Suprapubic skin (tissue), 3 donors: Measurements from ENCODE around the gene TBC1D1.

ENCODE experiments used
- POLR2AphosphoS5 ChIP-seq, 3 donors: sonication (generic); formaldehyde crosslinking; IDR thresholded peaks; one replicate each; pipeline ENCODE4 v1.6.1; 2017; ENCODE audit warnings: antibody characterized with exemption in 3 of 3
- TF ChIP-seq, protein P1 (sequence below), 2 donors: fragments of 200-600 bp in 1 of 2; fragments of 450-650 bp in 1 of 2; sonication (generic) in 1 of 2; IDR thresholded peaks; one replicate each; pipeline ENCODE4 v1.5.1; 2016 to 2019; ENCODE audit warnings: antibody characterized with exemption in 2 of 2, mild to moderate bottlenecking in 1 of 2, moderate library complexity in 1 of 2

DNA sequence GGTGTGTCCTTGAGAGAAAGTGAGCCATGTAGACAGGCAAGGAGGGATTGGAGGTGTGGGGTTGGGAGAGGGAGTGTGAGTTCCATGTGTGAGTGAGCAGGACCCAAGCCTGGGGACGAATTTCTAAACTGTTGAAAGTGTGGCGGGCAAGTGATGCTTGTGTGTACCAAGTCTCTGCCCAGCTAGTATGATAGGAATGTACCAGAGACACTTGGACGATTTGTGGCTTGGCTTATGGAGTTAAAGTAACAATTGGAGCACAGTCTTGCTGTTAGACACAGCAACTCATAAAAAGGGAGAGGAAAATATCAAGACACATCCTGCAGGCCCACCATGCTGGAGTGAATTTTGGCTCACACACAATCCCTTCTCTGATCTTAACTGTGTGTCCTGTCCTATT is 77.9 kb downstream of the TBC1D1 start:
- no peak for TF ChIP-seq POLR2AphosphoS5 (IDR thresholded peaks at IDR 0.05)
- TF ChIP-seq, protein P1, sequence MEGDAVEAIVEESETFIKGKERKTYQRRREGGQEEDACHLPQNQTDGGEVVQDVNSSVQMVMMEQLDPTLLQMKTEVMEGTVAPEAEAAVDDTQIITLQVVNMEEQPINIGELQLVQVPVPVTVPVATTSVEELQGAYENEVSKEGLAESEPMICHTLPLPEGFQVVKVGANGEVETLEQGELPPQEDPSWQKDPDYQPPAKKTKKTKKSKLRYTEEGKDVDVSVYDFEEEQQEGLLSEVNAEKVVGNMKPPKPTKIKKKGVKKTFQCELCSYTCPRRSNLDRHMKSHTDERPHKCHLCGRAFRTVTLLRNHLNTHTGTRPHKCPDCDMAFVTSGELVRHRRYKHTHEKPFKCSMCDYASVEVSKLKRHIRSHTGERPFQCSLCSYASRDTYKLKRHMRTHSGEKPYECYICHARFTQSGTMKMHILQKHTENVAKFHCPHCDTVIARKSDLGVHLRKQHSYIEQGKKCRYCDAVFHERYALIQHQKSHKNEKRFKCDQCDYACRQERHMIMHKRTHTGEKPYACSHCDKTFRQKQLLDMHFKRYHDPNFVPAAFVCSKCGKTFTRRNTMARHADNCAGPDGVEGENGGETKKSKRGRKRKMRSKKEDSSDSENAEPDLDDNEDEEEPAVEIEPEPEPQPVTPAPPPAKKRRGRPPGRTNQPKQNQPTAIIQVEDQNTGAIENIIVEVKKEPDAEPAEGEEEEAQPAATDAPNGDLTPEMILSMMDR (IDR thresholded peaks at IDR 0.05) = no peak
